SK-N-SH treated with all-trans-retinoic acid at 6 μM for 48 hours (cell line): Measurements from ENCODE around the gene CCDC154.

Source experiments
- ATAC-seq: fragments of 200-7000 bp; cut with Tn5 transposase; 3 replicates; pipeline ENCODE4 v1.9.1; 2020; ENCODE audit warnings: mild to moderate bottlenecking, moderate library complexity
- ARNTL ChIP-seq: fragments of 450-650 bp; formaldehyde crosslinking; IDR thresholded peaks from 2 replicates; pipeline ENCODE4 v1.5.0; 2020; ENCODE audit warnings: low read depth, mild to moderate bottlenecking, moderate library complexity, borderline replicate concordance
- BACH2 ChIP-seq: fragments of 250-450 bp; sonication (Bioruptor Pico); IDR thresholded peaks from 2 replicates; pipeline ENCODE4 v1.9.0; 2021; ENCODE audit warnings: mild to moderate bottlenecking, borderline replicate concordance
- CSDC2 ChIP-seq: fragments of 250-450 bp; sonication (Bioruptor Pico); IDR thresholded peaks from 2 replicates; pipeline ENCODE4 v1.5.0; 2020; ENCODE audit warnings: mild to moderate bottlenecking, moderate library complexity
- CSRNP3 ChIP-seq: fragments of 250-450 bp; sonication (Bioruptor Pico); IDR thresholded peaks from 2 replicates; pipeline ENCODE4 v1.5.1; 2021; ENCODE audit warnings: mild to moderate bottlenecking, moderate library complexity
- ESRRG ChIP-seq: fragments of 250-450 bp; sonication (Bioruptor Pico); IDR thresholded peaks from 2 replicates; pipeline ENCODE4 v1.6.1; 2021; ENCODE audit warnings: mild to moderate bottlenecking
- GLIS3 ChIP-seq: fragments of 250-450 bp; sonication (Bioruptor Pico); IDR thresholded peaks from 2 replicates; pipeline ENCODE4 v1.5.0; 2020; ENCODE audit warnings: mild to moderate bottlenecking, moderate library complexity
- OSR1 ChIP-seq: fragments of 250-450 bp; sonication (Bioruptor Pico); IDR thresholded peaks from 2 replicates; pipeline ENCODE4 v1.8.0; 2022; ENCODE audit warnings: moderate library complexity, mild to moderate bottlenecking, inconsistent platforms
- PATZ1 ChIP-seq: fragments of 250-450 bp; sonication (Bioruptor Pico); IDR thresholded peaks from 2 replicates; pipeline ENCODE4 v1.8.0; 2020; ENCODE audit warnings: mild to moderate bottlenecking, moderate library complexity, borderline replicate concordance
- POU6F1 ChIP-seq: fragments of 250-450 bp; sonication (Bioruptor Pico); IDR thresholded peaks from 2 replicates; pipeline ENCODE4 v1.8.0; 2021; ENCODE audit warnings: low read depth, mild to moderate bottlenecking, moderate library complexity, borderline replicate concordance
- RARB ChIP-seq: fragments of 250-450 bp; sonication (Bioruptor Pico); IDR thresholded peaks from 2 replicates; pipeline ENCODE4 v1.8.0; 2021; ENCODE audit warnings: mild to moderate bottlenecking, moderate library complexity
- SNAI2 ChIP-seq: fragments of 250-450 bp; sonication (Bioruptor Pico); IDR thresholded peaks from 2 replicates; pipeline ENCODE4 v1.5.0; 2020; ENCODE audit warnings: mild to moderate bottlenecking, moderate library complexity
- TCF4 ChIP-seq: fragments of 250-450 bp; sonication (Bioruptor Pico); IDR thresholded peaks from 2 replicates; pipeline ENCODE4 v1.8.0; 2021; ENCODE audit warnings: mild to moderate bottlenecking, moderate library complexity, borderline replicate concordance
- TOX ChIP-seq: fragments of 250-450 bp; sonication (Bioruptor Pico); IDR thresholded peaks from 2 replicates; pipeline ENCODE4 v1.8.0; 2021; ENCODE audit warnings: mild to moderate bottlenecking, moderate library complexity, borderline replicate concordance
- TSHZ2 ChIP-seq: fragments of 250-450 bp; sonication (Bioruptor Pico); IDR thresholded peaks from 2 replicates; pipeline ENCODE4 v1.5.0; 2020; ENCODE audit warnings: mild to moderate bottlenecking, moderate library complexity
- ZC3H10 ChIP-seq: fragments of 250-450 bp; sonication (Bioruptor Pico); IDR thresholded peaks from 2 replicates; pipeline ENCODE4 v1.5.1; 2021; ENCODE audit warnings: mild to moderate bottlenecking, moderate library complexity
- ZFP3 ChIP-seq: fragments of 250-450 bp; sonication (Bioruptor Pico); IDR thresholded peaks from 2 replicates; pipeline ENCODE4 v1.5.0; 2020; ENCODE audit warnings: mild to moderate bottlenecking, moderate library complexity
- ZFP30 ChIP-seq: fragments of 450-650 bp; formaldehyde crosslinking; IDR thresholded peaks from 2 replicates; pipeline ENCODE4 v1.5.0; 2022; ENCODE audit warnings: mild to moderate bottlenecking, moderate library complexity
- ZNF565 ChIP-seq: fragments of 450-650 bp; formaldehyde crosslinking; conservative IDR thresholded peaks from 2 replicates; pipeline ENCODE4 v1.5.0; 2020; ENCODE audit warnings: low read depth, mild to moderate bottlenecking, moderate library complexity
- ZNF70 ChIP-seq: fragments of 450-650 bp; formaldehyde crosslinking; IDR thresholded peaks from 2 replicates; pipeline ENCODE4 v1.5.0; 2020; ENCODE audit warnings: mild to moderate bottlenecking, moderate library complexity
- ZNF8 ChIP-seq: fragments of 450-650 bp; formaldehyde crosslinking; IDR thresholded peaks from 2 replicates; pipeline ENCODE4 v1.5.0; 2020; ENCODE audit warnings: mild to moderate bottlenecking, moderate library complexity

Gene CCDC154

GRCh38 chr16:1464196-1464893 lies 20.0 kb upstream of the CCDC154 start:
- ATAC-seq, result no peak
- TF ChIP-seq TOX (CRISPR knock-in tag) (no peak), ESRRG (no peak), POU6F1 (CRISPR knock-in tag) (no peak), TSHZ2 (CRISPR knock-in tag) (no peak), PATZ1 (CRISPR knock-in tag) (no peak), CSRNP3 (no peak), ZNF565 (no peak), BACH2 (CRISPR knock-in tag) (no peak), OSR1 (CRISPR knock-in tag) (no peak), ZC3H10 (CRISPR knock-in tag) (no peak), CSDC2 (CRISPR knock-in tag) (no peak), ZFP30 (CRISPR knock-in tag) (no peak), TCF4 (CRISPR knock-in tag) (no peak), ARNTL (CRISPR knock-in tag) (no peak), SNAI2 (CRISPR knock-in tag) (no peak)

GRCh38 chr16:1461146-1461545 lies 16.8 kb upstream of the CCDC154 start:
- ATAC-seq, result no peak
- TF ChIP-seq ZFP3 (no peak), BACH2 (CRISPR knock-in tag) (no peak), CSDC2 (CRISPR knock-in tag) (no peak), OSR1 (CRISPR knock-in tag) (no peak), ZNF565 (no peak), TSHZ2 (CRISPR knock-in tag) (no peak), RARB (CRISPR knock-in tag) (no peak), ZNF70 (CRISPR knock-in tag) (no peak)

GRCh38 chr16:1460602-1461138 lies 16.3 kb upstream of the CCDC154 start:
- no peak for ATAC-seq
- TF ChIP-seq ZFP30 (CRISPR knock-in tag) (no peak), POU6F1 (CRISPR knock-in tag) (no peak), ZNF8 (no peak), ZFP3 (no peak), ESRRG (no peak), ZC3H10 (CRISPR knock-in tag) (no peak), GLIS3 (CRISPR knock-in tag) (no peak), BACH2 (CRISPR knock-in tag) (no peak), CSRNP3 (no peak), PATZ1 (CRISPR knock-in tag) (no peak), OSR1 (CRISPR knock-in tag) (no peak)
